H1 (cell line): ENCODE results near the gene CXCL3. TPM values are rescaled to one million over a fixed set of nuclear protein-coding genes. Genes with fewer than 3 reads are reported as not detected.

Experiments
- CTCF ChIA-PET: fragments of 300-600 bp; sonication (Branson Sonifier 250); formaldehyde crosslinking; loops from one replicate; lab custom pipeline; 2021; ENCODE audit not compliant: partially characterized antibody; lab: Charles Lee
- POLR2A ChIA-PET: fragments of 300-600 bp; sonication (Branson Sonifier 250); formaldehyde crosslinking; loops from one replicate; lab custom pipeline; 2021; ENCODE audit warnings: inconsistent platforms; ENCODE audit not compliant: partially characterized antibody; lab: Charles Lee
- DNase-seq, 2 experiments: peaks; one replicate each; pipeline versions ENCODE4 v3.0.0 to v3.0.0-alpha.2; 2010 to 2022; ENCODE audit warnings: low spot score in 2 of 2, low read depth in 1 of 2, mixed read lengths in 1 of 2
- FAIRE-seq: peaks from 2 replicates; lab custom pipeline; 2011; peaks lifted over from hg19 to GRCh38; lab: Jason Lieb, UNC
- H2AFZ ChIP-seq: 2 replicates; pipeline ENCODE4 v1.8.1; 2012; ENCODE audit warnings: low read length, inconsistent platforms
- H2AK5ac ChIP-seq: 2 replicates; pipeline ENCODE4 v1.6.1; 2013; ENCODE audit warnings: low read depth, low read length
- H2BK120ac ChIP-seq: replicated peaks from 2 replicates; pipeline ENCODE3; 2013; ENCODE audit warnings: low read depth, low read length, inconsistent platforms
- H2BK12ac ChIP-seq: 2 replicates; pipeline ENCODE4 v1.6.1; 2013; ENCODE audit warnings: low read depth, low read length
- H2BK15ac ChIP-seq: 2 replicates; pipeline ENCODE4 v1.6.1; 2013; ENCODE audit warnings: low read length
- H2BK20ac ChIP-seq: 2 replicates; pipeline ENCODE4 v1.6.1; 2013; ENCODE audit warnings: low read length
- H2BK5ac ChIP-seq: 2 replicates; pipeline ENCODE4 v1.6.1; 2013; ENCODE audit warnings: low read depth, low read length
- H3K14ac ChIP-seq: 2 replicates; pipeline ENCODE4 v1.6.1; 2013; ENCODE audit warnings: inconsistent platforms; ENCODE audit not compliant: insufficient read length
- H3K18ac ChIP-seq: 2 replicates; pipeline ENCODE4 v1.6.1; 2013; ENCODE audit warnings: low read length; ENCODE audit errors: extremely low read depth
- H3K23ac ChIP-seq: 2 replicates; pipeline ENCODE4 v1.6.1; 2013; ENCODE audit warnings: inconsistent platforms; ENCODE audit not compliant: insufficient read length
- H3K23me2 ChIP-seq: 2 replicates; pipeline ENCODE4 v1.6.1; 2013; ENCODE audit warnings: low read depth, low read length
- H3K27ac ChIP-seq: 2 replicates; pipeline ENCODE4 v1.6.1; 2011; ENCODE audit warnings: low read depth, low read length, inconsistent platforms
- H3K27me3 ChIP-seq, 4 experiments: replicated peaks in 1 of 4; 1 replicate in 1 of 4; 2 replicates in 3 of 4; pipeline versions ENCODE4 v1.6.1 to v1.8.1; 2011 to 2013; ENCODE audit warnings: low read length in 3 of 4, mild to moderate bottlenecking in 3 of 4, inconsistent platforms in 2 of 4, mixed read lengths in 2 of 4, moderate library complexity in 1 of 4; ENCODE audit not compliant: control insufficient read depth in 3 of 4, insufficient read depth in 3 of 4; ENCODE audit errors: extremely low read depth in 1 of 4
- H3K36me3 ChIP-seq, 4 experiments: 2 replicates each; pipeline versions ENCODE4 v1.6.1 to v1.8.1; 2011 to 2013; ENCODE audit warnings: mild to moderate bottlenecking in 4 of 4, low read length in 3 of 4, moderate library complexity in 2 of 4, control low read depth in 1 of 4, inconsistent platforms in 1 of 4; ENCODE audit not compliant: insufficient read depth in 4 of 4, control insufficient read depth in 2 of 4
- H3K4ac ChIP-seq: replicated peaks from 2 replicates; pipeline ENCODE3; 2013; ENCODE audit warnings: low read length, low read depth, mixed read lengths, inconsistent platforms; ENCODE audit not compliant: insufficient read length
- H3K4me1 ChIP-seq, 4 experiments: replicated peaks in 1 of 4; 1 replicate in 1 of 4; 2 replicates in 3 of 4; pipeline versions ENCODE4 v1.6.1 to v1.8.1; 2011 to 2013; ENCODE audit warnings: low read length in 3 of 4, inconsistent platforms in 2 of 4, mixed read lengths in 1 of 4; ENCODE audit not compliant: insufficient read depth in 4 of 4, control insufficient read depth in 3 of 4
- H3K4me2 ChIP-seq, 2 experiments: 2 replicates each; pipeline versions ENCODE4 v1.6.1 to v1.8.1; 2011 to 2013; ENCODE audit warnings: low read depth in 2 of 2, low read length in 2 of 2, control low read depth in 1 of 2, inconsistent platforms in 1 of 2, mild to moderate bottlenecking in 1 of 2; ENCODE audit not compliant: insufficient read depth in 1 of 2
- H3K4me3 ChIP-seq, 4 experiments: fragments of 200-600, 300-600 bp in 1 of 4; sonication (generic), shearing (Covaris generic), sonication (Bioruptor Twin) in 1 of 4; 2 replicates each; pipeline versions ENCODE4 v1.5.1 to v1.8.1; 2011 to 2016; ENCODE audit warnings: low read length in 4 of 4, low read depth in 3 of 4, control low read depth in 2 of 4, inconsistent platforms in 2 of 4, mild to moderate bottlenecking in 2 of 4, mixed read lengths in 1 of 4, moderate library complexity in 1 of 4; ENCODE audit not compliant: insufficient read depth in 2 of 4; ENCODE audit errors: extremely low read depth in 1 of 4
- H3K56ac ChIP-seq: replicated peaks from 2 replicates; pipeline ENCODE3; 2013; ENCODE audit warnings: low read depth, mild to moderate bottlenecking, mixed read lengths, low read length, inconsistent platforms; ENCODE audit not compliant: insufficient read length
- H3K79me1 ChIP-seq: 2 replicates; pipeline ENCODE4 v1.6.1; 2013; ENCODE audit warnings: low read depth, low read length, control low read depth
- H3K79me2 ChIP-seq, 2 experiments: 2 replicates each; pipeline versions ENCODE4 v1.6.1 to v1.8.1; 2012 to 2013; ENCODE audit warnings: low read length in 2 of 2, mild to moderate bottlenecking in 2 of 2, inconsistent platforms in 1 of 2; ENCODE audit not compliant: insufficient read depth in 2 of 2, control insufficient read depth in 1 of 2
- H3K9ac ChIP-seq, 4 experiments: replicated peaks in 1 of 4; 1 replicate in 1 of 4; 2 replicates in 3 of 4; pipeline versions ENCODE4 v1.6.1 to v1.8.1; 2011 to 2013; ENCODE audit warnings: low read depth in 3 of 4, low read length in 3 of 4, control low read depth in 2 of 4, mild to moderate bottlenecking in 2 of 4, moderate library complexity in 2 of 4, inconsistent platforms in 1 of 4; ENCODE audit errors: extremely low read depth in 1 of 4
- H3K9me3 ChIP-seq, 2 experiments: 2 replicates each; pipeline versions ENCODE4 v1.6.1 to v1.8.1; 2012 to 2013; ENCODE audit warnings: mild to moderate bottlenecking in 2 of 2, moderate library complexity in 2 of 2, control low read depth in 1 of 2, inconsistent platforms in 1 of 2, low read depth in 1 of 2, low read length in 1 of 2, mixed read lengths in 1 of 2; ENCODE audit not compliant: insufficient read depth in 2 of 2
- H4K20me1 ChIP-seq, 2 experiments: replicated peaks in 1 of 2; 2 replicates each; pipeline versions ENCODE3 to v1.8.1; 2011 to 2013; ENCODE audit warnings: inconsistent platforms in 2 of 2, low read length in 2 of 2, mild to moderate bottlenecking in 1 of 2; ENCODE audit not compliant: insufficient read depth in 2 of 2, control insufficient read depth in 1 of 2
- H4K5ac ChIP-seq: 2 replicates; pipeline ENCODE4 v1.6.1; 2013; ENCODE audit warnings: low read length, low read depth, mixed read lengths, inconsistent platforms; ENCODE audit not compliant: insufficient read length
- H4K8ac ChIP-seq: 2 replicates; pipeline ENCODE4 v1.8.0; 2013; ENCODE audit warnings: mild to moderate bottlenecking, moderate library complexity, low read length, inconsistent platforms; ENCODE audit not compliant: insufficient read depth; ENCODE audit errors: extremely low read depth
- H4K91ac ChIP-seq: replicated peaks from 2 replicates; pipeline ENCODE3; 2013; ENCODE audit warnings: low read length, mixed read lengths, inconsistent platforms; ENCODE audit not compliant: insufficient read length
- BCL11A ChIP-seq, 2 experiments: IDR thresholded peaks; one replicate each; pipeline ENCODE4 v1.6.1; 2011; ENCODE audit warnings: low read depth in 2 of 2, low read length in 2 of 2, mild to moderate bottlenecking in 2 of 2
- CREB1 ChIP-seq: IDR thresholded peaks from 2 replicates; pipeline ENCODE4 v1.6.1; 2012; ENCODE audit warnings: inconsistent platforms
- EGR1 ChIP-seq: IDR thresholded peaks from 2 replicates; pipeline ENCODE4 v1.6.1; 2011; ENCODE audit warnings: low read depth, low read length, borderline replicate concordance
- JUN ChIP-seq: IDR thresholded peaks from 2 replicates; pipeline ENCODE4 v1.6.1; 2011; ENCODE audit warnings: low read depth, mild to moderate bottlenecking, improper control_type of control experiment, low read length
- JUND ChIP-seq: IDR thresholded peaks from 2 replicates; pipeline ENCODE4 v1.6.1; 2011; ENCODE audit warnings: mild to moderate bottlenecking, improper control_type of control experiment, low read length
- NRF1 ChIP-seq: IDR thresholded peaks from 2 replicates; pipeline ENCODE4 v1.6.1; 2011; ENCODE audit warnings: mild to moderate bottlenecking, low read depth, low read length, improper control_type of control experiment
- POU5F1 ChIP-seq: IDR thresholded peaks from 2 replicates; pipeline ENCODE4 v1.6.1; 2011; ENCODE audit warnings: low read depth, mild to moderate bottlenecking, low read length, moderate library complexity
- RFX5 ChIP-seq: IDR thresholded peaks from 2 replicates; pipeline ENCODE4 v1.6.1; 2011; ENCODE audit warnings: low read depth, low read length, improper control_type of control experiment, borderline replicate concordance
- SUZ12 ChIP-seq: fragments of 200-600 bp; sonication (generic); IDR thresholded peaks from 2 replicates; pipeline ENCODE4 v1.6.1; 2012; ENCODE audit warnings: mild to moderate bottlenecking, inconsistent platforms, low read length, moderate library complexity, mixed read lengths
- TAF1 ChIP-seq: IDR thresholded peaks from 2 replicates; pipeline ENCODE4 v1.6.1; 2011; ENCODE audit warnings: mild to moderate bottlenecking, low read depth, low read length
- WGBS, 2 experiments: shearing (Covaris generic) in 1 of 2; methylation state at CpG; one replicate each; pipeline versions ENCODE4 v1.1.6 to v1.1.7; 2013 to 2015; ENCODE audit warnings: low lambda C conversion rate in 2 of 2, mixed read lengths in 2 of 2, inconsistent platforms in 1 of 2, low coverage in 1 of 2, missing lambda C conversion rate in 1 of 2; ENCODE audit not compliant: insufficient replicate concordance in 2 of 2, insufficient coverage in 1 of 2, insufficient read length in 1 of 2; ENCODE audit errors: extremely low coverage in 1 of 2, missing lambda C conversion rate in 1 of 2; 5-methylcytosine and 5-hydroxymethylcytosine counted together
- polyA plus RNA-seq, 7 experiments: library from polyadenylated mRNA; depleted of rRNA in 3 of 7; stranded (reverse) in 5 of 7; unstranded in 2 of 7; fragments of >200 nt in 5 of 7; fragments of 200-250 nt in 2 of 7; gene quantifications; 1 replicate in 5 of 7; 2 replicates in 1 of 7; 4 replicates in 1 of 7; pipeline versions ENCODE4 v1.2.1 to v1.2.3, GENCODE V29; 2011 to 2013; ENCODE audit warnings: missing spikeins in 2 of 7, mixed read lengths in 2 of 7
- total RNA-seq: library from RNA; stranded (reverse); fragmentation: NEBNext Ultra II Directional; extraction: Animal tissue kit (Norgen Biotek cat#: 25700); gene quantifications from 2 replicates; pipeline ENCODE4 v1.2.1, GENCODE V29; 2021
- TF ChIP-seq, protein P1 (sequence below): IDR thresholded peaks from 2 replicates; pipeline ENCODE4 v1.6.1; 2012; ENCODE audit warnings: low read length, inconsistent platforms
- TF ChIP-seq, protein P2 (sequence below): IDR thresholded peaks from 2 replicates; pipeline ENCODE4 v1.6.1; 2012; ENCODE audit warnings: inconsistent platforms
- TF ChIP-seq, protein P3 (sequence below): IDR thresholded peaks from 2 replicates; pipeline ENCODE4 v1.6.1; 2011; ENCODE audit warnings: low read depth, mild to moderate bottlenecking, low read length; ENCODE audit not compliant: insufficient read depth

The CXCL3 gene
- total and polyA plus RNA-seq, 2 of the 8 experiments (the other 6 are each of a cell fraction or from before 2014, with no cell fraction given) = 3.1 to 5.2 TPM

DNA sequence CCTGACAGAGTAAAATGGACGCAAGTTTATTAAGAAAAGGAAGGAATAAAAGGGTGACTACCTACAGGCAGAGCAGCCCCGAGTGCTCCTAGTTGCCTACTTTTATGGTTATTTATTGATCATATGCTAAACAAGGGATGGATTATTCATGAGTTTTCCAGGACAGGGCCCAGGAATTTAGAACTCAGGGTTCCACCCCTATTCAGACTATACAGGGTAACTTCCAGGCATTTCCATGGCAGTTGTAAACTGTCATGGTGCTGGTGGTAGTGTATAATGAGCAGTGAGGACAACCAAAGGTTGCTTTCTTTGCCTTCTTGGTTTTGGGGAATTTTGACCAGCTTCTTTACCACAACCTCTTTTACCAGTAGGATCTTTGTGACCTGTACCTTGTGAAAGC is 27.7 kb upstream of the CXCL3 start:
- Histone ChIP-seq H2AK5ac (no peak overlapping the region), H3K4ac (no peak overlapping the region), H3K27ac (no peak overlapping the region), H2BK20ac (no peak overlapping the region), H2BK120ac (no peak overlapping the region), H4K5ac (no peak overlapping the region), H3K4me1 (0 out of 7 replicates have a peak, but pooled peaks cover 0 to 2% (median 0%) of the 10 kb centered on the region in 4 experiments), H2BK5ac (no peak overlapping the region), H3K14ac (no peak overlapping the region), H3K23ac (no peak overlapping the region), H4K20me1 (no peaks in the 10 kb centered on the region), H4K8ac (no peak overlapping the region), H3K27me3 (no peaks in the 10 kb centered on the region), H3K56ac (no peak overlapping the region), H2BK12ac (no peak overlapping the region), H2BK15ac (no peak overlapping the region), H3K79me1 (no peaks in the 10 kb centered on the region), H3K4me2 (no peak overlapping the region), H3K23me2 (no peaks in the 10 kb centered on the region), H3K36me3 (no peaks in the 10 kb centered on the region; a peak in 2 of 8 replicates), H3K79me2 (no peaks in the 10 kb centered on the region), H3K18ac (no peak overlapping the region), H4K91ac (no peak overlapping the region), H3K4me3 (no peak overlapping the region), H2AFZ (no peak overlapping the region), H3K9ac (no peak overlapping the region), H3K9me3 (peaks cover 0 to 13% of the 10 kb centered on the region in 2 experiments; a peak in 3 of 4 replicates)
- 93% methylated on average over 2 of the region's 2 CpGs; no CpG with 5 or more reads in 1 of the 2 experiments for WGBS, 2 experiments
- FAIRE-seq (no peak), DNase-seq (no peak)
- POLR2A ChIA-PET = no interaction called here
- CTCF ChIA-PET = no interaction called here
- TF ChIP-seq EGR1 (no peak), POU5F1 (no peak), RFX5 (no peak), SUZ12 (no peak), BCL11A (IDR thresholded peaks at IDR 0.05; ENCODE audit: low read depth in 2 of 2, low read length in 2 of 2) (no peak), JUND (no peak), JUN (no peak), NRF1 (no peak), CREB1 (no peak), TAF1 (no peak)
- TF ChIP-seq, protein P1, sequence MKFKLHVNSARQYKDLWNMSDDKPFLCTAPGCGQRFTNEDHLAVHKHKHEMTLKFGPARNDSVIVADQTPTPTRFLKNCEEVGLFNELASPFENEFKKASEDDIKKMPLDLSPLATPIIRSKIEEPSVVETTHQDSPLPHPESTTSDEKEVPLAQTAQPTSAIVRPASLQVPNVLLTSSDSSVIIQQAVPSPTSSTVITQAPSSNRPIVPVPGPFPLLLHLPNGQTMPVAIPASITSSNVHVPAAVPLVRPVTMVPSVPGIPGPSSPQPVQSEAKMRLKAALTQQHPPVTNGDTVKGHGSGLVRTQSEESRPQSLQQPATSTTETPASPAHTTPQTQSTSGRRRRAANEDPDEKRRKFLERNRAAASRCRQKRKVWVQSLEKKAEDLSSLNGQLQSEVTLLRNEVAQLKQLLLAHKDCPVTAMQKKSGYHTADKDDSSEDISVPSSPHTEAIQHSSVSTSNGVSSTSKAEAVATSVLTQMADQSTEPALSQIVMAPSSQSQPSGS = no peak
- TF ChIP-seq, protein P2, sequence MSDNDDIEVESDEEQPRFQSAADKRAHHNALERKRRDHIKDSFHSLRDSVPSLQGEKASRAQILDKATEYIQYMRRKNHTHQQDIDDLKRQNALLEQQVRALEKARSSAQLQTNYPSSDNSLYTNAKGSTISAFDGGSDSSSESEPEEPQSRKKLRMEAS = no peak
- TF ChIP-seq, protein P3, sequence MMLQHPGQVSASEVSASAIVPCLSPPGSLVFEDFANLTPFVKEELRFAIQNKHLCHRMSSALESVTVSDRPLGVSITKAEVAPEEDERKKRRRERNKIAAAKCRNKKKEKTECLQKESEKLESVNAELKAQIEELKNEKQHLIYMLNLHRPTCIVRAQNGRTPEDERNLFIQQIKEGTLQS = no peak
